T-helper 9 cell (primary cell): Measurements from ENCODE around the gene NELL2.

Experiments
- DNase-seq: peaks from one replicate; pipeline ENCODE4 v3.0.0-alpha.2; 2020

Gene NELL2

GRCh38 chr12:44603701-44604100 lies 272.4 kb downstream of the NELL2 start:
- no peak for DNase-seq

- no peak for DNase-seq
These were observed 283.5 kb downstream of the NELL2 start for GRCh38 chr12:44592626-44593025.

GRCh38 chr12:44589697-44590096 lies 286.4 kb downstream of the NELL2 start:
- DNase-seq: no peak

GRCh38 chr12:44588651-44589050 lies 287.5 kb downstream of the NELL2 start:
- DNase-seq: no peak

- DNase-seq: no peak
These were observed 291.5 kb downstream of the NELL2 start for GRCh38 chr12:44584625-44585024.

GRCh38 chr12:44582521-44582920 lies 293.6 kb downstream of the NELL2 start:
- DNase-seq: no peak

- no peak for DNase-seq
These were observed 294.4 kb downstream of the NELL2 start for GRCh38 chr12:44581642-44582242.

GRCh38 chr12:44574586-44574985 lies 301.5 kb downstream of the NELL2 start:
- DNase-seq: no peak

- no peak for DNase-seq
These were observed 302.4 kb downstream of the NELL2 start for GRCh38 chr12:44573723-44574122.

GRCh38 chr12:44571006-44571550 lies 305.0 kb downstream of the NELL2 start:
- DNase-seq: no peak

- DNase-seq: no peak
These were observed 306.0 kb downstream of the NELL2 start for GRCh38 chr12:44570036-44570583.

- no peak for DNase-seq
These were observed 311.0 kb downstream of the NELL2 start for GRCh38 chr12:44565163-44565562.

- DNase-seq: no peak
These were observed 312.6 kb downstream of the NELL2 start for GRCh38 chr12:44563486-44563885.

- no peak for DNase-seq
These were observed 317.6 kb downstream of the NELL2 start for GRCh38 chr12:44558340-44559100.

- DNase-seq: no peak
These were observed 320.7 kb downstream of the NELL2 start for GRCh38 chr12:44555454-44555853.

- DNase-seq: no peak
These were observed 324.5 kb downstream of the NELL2 start for GRCh38 chr12:44551631-44552030.

- no peak for DNase-seq
These were observed 325.7 kb downstream of the NELL2 start for GRCh38 chr12:44550377-44550776.

- DNase-seq: no peak
These were observed 330.1 kb downstream of the NELL2 start for GRCh38 chr12:44546060-44546459.

GRCh38 chr12:44544018-44544417 lies 332.1 kb downstream of the NELL2 start:
- DNase-seq: no peak

- DNase-seq: no peak
These were observed 333.4 kb downstream of the NELL2 start for GRCh38 chr12:44542716-44543115.

- DNase-seq: no peak
These were observed 338.8 kb downstream of the NELL2 start for GRCh38 chr12:44537354-44537753.

GRCh38 chr12:44532940-44533339 lies 343.2 kb downstream of the NELL2 start:
- no peak for DNase-seq

GRCh38 chr12:44531320-44531971 lies 344.7 kb downstream of the NELL2 start:
- DNase-seq: no peak
